D721Med (cell line): ENCODE measurements around the gene C10orf105.

Source experiments
- DNase-seq: peaks from one replicate; pipeline ENCODE4 v3.0.0; 2011; ENCODE audit warnings: low spot score; ENCODE audit not compliant: insufficient read length
- FAIRE-seq: peaks from 2 replicates; lab custom pipeline; 2011; peaks lifted over from hg19 to GRCh38; lab: Jason Lieb, UNC
- TF ChIP-seq, protein P1 (sequence below): IDR thresholded peaks from 2 replicates; pipeline ENCODE4 v1.5.1; 2012; ENCODE audit warnings: mild to moderate bottlenecking, control low read depth; ENCODE audit not compliant: insufficient read depth; ENCODE audit errors: missing control alignments

Gene C10orf105

DNA sequence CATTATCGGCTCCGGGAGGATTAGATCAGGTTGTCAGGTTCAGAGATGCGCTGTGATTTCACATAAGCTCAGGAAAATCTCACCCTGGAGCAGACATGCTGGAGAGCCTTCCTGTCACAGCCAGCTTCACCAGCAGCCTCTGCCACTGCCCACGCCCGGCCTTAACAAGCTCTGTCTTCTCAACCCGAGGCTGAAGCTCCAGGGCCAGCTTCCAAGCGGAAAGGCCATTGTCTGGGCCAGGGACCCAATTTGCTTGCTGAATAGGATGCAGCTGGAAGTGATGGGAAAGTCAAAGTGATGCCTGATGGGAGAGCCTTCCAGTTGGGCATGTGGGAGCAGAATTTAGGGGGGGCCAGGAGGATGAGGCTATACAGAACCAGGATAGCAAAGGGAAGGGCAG lies 36.3 kb downstream of the C10orf105 start:
- TF ChIP-seq, protein P1, sequence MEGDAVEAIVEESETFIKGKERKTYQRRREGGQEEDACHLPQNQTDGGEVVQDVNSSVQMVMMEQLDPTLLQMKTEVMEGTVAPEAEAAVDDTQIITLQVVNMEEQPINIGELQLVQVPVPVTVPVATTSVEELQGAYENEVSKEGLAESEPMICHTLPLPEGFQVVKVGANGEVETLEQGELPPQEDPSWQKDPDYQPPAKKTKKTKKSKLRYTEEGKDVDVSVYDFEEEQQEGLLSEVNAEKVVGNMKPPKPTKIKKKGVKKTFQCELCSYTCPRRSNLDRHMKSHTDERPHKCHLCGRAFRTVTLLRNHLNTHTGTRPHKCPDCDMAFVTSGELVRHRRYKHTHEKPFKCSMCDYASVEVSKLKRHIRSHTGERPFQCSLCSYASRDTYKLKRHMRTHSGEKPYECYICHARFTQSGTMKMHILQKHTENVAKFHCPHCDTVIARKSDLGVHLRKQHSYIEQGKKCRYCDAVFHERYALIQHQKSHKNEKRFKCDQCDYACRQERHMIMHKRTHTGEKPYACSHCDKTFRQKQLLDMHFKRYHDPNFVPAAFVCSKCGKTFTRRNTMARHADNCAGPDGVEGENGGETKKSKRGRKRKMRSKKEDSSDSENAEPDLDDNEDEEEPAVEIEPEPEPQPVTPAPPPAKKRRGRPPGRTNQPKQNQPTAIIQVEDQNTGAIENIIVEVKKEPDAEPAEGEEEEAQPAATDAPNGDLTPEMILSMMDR = no peak
- DNase-seq = no peak
- no peak for FAIRE-seq

DNA sequence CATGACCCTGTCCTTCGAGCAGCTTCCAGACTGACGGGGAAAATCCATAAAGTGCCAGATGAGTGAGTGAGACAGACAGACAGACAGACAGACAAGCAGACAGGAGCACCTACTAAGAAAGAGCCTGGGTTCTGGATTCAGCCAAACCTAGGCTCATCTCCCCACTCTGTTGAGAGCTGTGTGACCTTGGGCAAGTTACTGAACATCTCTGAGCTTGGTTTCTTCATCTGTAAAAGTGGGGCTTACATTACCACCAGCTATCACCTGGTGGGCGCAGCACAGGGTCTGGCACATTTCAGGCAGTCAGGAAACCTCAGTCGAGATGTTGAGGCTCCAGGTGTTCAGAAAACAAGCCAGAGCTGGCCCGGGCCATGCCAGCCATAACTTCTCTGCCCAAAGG lies 37.6 kb downstream of the C10orf105 start:
- DNase-seq (no peak), FAIRE-seq (no peak)
- TF ChIP-seq, protein P1 = no peak

DNA sequence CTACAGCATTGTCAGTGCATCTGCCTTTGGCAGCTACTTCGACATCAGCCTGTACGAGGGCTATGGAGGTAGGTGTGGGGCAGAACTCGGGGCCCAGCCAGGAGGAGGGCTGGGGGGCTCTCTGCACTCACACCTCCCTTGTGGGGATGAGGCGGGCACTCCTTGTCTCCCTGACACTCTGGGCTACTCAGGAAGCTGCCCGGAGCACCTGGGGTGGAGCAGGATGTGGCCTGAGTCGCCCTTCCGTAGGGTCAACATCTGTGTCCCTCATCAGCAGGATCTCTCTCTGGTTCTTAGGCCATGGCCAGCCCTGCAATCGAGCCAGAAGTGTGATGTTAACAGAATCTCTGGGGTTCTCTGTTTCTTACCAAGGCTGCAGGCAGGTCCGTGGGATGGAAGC lies 40.2 kb downstream of the C10orf105 start:
- FAIRE-seq (no peak), DNase-seq (no peak)
- TF ChIP-seq, protein P1 = no peak

DNA sequence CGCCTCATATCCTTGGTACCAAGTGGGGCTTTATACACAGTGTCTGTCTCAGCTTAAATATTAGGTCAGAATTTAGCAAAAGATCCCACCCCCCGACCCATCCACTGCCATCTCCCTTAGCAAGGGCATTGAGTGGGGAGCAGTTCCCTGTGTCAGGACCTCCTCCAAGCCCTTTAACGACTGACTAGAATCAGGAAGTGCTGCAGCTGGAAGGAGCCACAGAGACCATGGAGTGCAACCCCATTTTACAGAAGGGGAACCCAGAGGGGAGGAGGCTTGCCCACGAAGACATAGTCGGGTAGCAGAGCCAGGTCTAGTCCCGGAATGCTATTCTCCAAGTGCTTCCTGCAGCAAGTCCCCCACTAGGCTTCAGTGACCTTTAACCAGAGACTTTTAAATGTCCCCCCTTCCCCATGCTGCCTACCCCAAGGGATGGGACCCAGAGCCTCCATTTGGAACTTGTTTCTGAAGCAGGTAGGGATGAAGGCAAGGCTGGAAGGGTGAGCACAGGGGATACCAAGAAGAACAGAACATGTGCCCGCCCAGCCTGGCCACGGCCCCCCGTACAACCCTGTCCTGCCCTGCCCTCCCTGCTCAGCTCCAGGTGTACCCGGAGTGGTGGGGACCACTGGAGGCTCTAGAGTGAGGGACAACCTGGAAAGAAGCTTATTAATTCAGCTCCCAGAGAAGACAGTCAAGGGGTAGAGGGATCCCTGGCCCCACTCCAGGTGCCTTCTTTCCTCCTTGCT lies 41.3 kb downstream of the C10orf105 start:
- TF ChIP-seq, protein P1 = no peak
- DNase-seq (no peak), FAIRE-seq (no peak)

DNA sequence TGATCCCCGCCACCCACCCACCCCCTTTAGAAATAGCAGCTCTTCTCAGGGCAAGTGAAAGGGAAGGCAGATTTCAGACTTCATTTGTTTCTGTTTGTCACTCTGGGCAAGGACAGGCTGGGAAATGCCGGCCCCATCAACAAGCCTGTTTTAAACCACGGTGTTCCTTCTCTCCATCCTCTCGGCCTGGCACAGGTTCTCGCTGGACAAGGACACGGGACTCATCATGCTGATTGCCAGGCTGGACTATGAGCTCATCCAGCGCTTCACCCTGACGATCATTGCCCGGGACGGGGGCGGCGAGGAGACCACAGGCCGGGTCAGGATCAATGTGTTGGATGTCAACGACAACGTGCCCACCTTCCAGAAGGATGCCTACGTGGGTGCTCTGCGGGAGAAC lies 42.3 kb downstream of the C10orf105 start:
- TF ChIP-seq, protein P1 = no peak
- no peak for FAIRE-seq
- no peak for DNase-seq

DNA sequence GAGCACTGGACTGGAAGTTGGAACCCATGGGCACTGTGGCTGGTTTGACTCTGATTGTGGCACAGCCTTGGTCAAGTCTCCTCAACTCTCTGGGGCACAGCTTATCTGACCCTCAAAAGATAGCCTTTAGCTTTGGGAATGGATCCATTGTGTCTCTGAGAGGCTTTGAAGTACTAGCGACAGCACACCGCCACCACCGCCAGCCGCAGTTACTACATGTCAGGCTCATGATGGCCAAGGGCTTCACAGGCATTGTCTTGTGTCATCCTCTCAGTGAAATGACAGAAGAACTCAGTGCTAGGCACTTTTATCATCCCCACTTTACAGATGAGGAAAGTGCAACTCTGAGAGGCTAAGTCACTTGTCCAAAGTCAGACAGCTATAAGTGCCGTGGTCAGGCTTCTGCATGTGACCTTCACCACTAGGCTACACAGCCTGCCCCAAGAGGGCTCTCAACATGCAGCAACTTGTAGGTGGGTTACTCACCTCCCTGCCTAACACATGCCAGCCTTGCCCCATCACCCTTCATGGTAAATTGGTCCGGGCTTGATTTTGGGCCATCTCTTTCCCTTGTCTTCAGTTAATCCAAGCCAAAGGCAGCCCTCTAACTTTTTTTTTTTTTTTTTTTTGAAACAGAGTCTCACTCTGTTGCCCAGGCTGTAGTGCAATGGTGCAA lies 44.1 kb downstream of the C10orf105 start:
- FAIRE-seq = no peak
- DNase-seq = no peak
- TF ChIP-seq, protein P1 = no peak
